Measurements from ENCODE around the gene FBN2.

Gene FBN2

GRCh38 chr5:128378196-128378595 is 159.8 kb downstream of the FBN2 start:
- in situ Hi-C loops (cut with MboI; ENCODE audit: low sequenced_read_pairs), result no loop called here

GRCh38 chr5:128376577-128376976 is 161.5 kb downstream of the FBN2 start:
- in situ Hi-C loops (cut with MboI; ENCODE audit: low sequenced_read_pairs), result no loop called here

GRCh38 chr5:128366147-128366546 is 171.9 kb downstream of the FBN2 start:
- in situ Hi-C loops (cut with MboI; ENCODE audit: low sequenced_read_pairs), result no loop called here

GRCh38 chr5:128362370-128362769 is 175.7 kb downstream of the FBN2 start:
- in situ Hi-C loops (cut with MboI; ENCODE audit: low sequenced_read_pairs), result no loop called here

DNA sequence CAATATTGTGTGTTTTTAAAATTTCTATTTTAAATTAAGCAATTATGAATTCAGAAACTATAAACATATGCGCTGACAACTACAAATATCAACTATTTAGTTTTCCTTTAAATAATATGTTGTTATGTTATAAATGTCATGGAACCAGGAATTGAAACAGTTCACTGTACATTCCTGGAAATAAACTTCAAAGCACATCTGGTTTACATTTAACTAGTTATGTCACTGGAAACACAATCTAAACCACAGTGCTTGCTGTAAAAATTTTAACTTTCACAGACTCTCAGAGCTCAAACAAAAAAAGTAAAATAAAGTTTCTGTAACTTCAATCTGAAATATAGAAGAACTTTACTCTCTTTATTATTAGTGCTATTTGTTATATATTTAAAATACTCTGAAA is 179.2 kb downstream of the FBN2 start:
- in situ Hi-C loops (cut with MboI; ENCODE audit: low sequenced_read_pairs), result no loop called here

GRCh38 chr5:128357226-128357625 is 180.8 kb downstream of the FBN2 start:
- in situ Hi-C loops (cut with MboI; ENCODE audit: low sequenced_read_pairs), result no loop called here

- in situ Hi-C loops (cut with MboI; ENCODE audit: low sequenced_read_pairs), result no loop called here
These were observed 182.1 kb downstream of the FBN2 start for GRCh38 chr5:128355961-128356360.

DNA sequence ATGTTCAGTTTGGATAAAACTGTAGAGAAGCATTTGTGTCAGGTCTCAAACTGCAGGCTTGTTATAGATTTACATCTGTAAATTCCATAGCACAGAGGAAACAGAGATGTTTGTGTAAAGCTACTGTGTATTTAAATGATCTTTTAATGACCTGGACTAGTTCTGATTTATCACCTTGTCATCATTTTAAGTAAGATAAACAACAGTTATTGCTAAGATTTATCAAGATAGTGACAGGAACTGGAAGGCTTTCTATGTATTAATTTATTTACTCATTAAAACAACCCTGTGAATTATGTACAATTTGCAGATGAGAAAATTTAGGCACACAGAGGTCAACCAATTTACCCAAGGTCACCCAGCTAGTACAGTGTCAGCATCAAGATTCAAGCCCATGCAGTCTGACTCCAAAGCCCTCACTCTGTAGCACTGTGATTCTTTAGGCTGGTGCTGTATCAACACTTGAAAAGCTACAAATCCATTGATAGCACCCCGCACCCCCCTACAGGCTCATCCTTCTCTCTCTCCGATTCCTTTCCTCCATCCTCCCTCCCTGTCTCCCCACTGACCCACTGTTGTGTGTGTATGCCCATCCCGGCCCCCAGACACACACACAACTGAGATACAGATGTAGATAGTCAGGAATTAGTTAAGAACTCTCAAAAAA is 184.5 kb downstream of the FBN2 start:
- in situ Hi-C loops (cut with MboI; ENCODE audit: low sequenced_read_pairs), result no loop called here

DNA sequence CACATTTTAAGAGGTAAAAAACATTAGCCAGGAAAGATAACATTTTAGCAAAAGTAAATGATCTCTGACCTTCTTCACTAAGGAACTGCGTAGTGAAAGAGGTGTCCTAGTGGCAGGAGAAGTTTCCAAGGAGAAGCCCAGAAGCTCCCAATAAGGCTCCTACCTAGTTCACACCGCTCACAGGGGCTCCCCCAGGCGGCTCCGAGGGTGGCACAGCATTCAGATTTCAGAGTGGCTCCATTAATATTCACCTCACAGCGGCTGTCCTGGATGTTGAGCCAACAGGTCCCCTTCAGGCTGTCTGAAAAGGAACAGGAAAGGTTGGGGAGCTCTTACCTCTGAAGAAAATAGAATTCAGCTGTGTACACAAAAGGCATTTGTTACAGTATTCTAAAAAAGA is 187.3 kb downstream of the FBN2 start:
- in situ Hi-C loops (cut with MboI; ENCODE audit: low sequenced_read_pairs), result no loop called here

- in situ Hi-C loops (cut with MboI; ENCODE audit: low sequenced_read_pairs), result no loop called here
These were observed 188.8 kb downstream of the FBN2 start for GRCh38 chr5:128349044-128349858.

- in situ Hi-C loops (cut with MboI; ENCODE audit: low sequenced_read_pairs), result no loop called here
These were observed 192.0 kb downstream of the FBN2 start for GRCh38 chr5:128346038-128346437.

DNA sequence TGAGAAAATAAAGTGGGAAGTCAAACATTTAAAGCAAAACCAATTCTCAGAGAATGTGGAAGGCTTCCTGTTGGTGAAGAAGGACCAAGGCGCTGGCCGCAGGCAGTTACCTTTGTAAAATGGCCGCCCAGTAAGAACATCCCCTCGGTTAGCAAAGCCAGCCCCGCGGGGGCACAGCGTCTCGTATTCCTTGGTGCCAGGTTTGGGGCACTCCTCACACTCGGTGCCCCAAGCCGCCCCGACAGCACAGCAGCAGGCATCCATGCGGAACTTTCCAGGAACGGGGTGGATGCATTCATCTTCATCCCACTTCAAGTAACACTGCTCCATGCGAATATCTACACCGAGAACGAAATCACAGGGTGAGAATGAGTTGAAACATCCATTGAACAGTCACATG is 192.8 kb downstream of the FBN2 start:
- in situ Hi-C loops (cut with MboI; ENCODE audit: low sequenced_read_pairs), result no loop called here

DNA sequence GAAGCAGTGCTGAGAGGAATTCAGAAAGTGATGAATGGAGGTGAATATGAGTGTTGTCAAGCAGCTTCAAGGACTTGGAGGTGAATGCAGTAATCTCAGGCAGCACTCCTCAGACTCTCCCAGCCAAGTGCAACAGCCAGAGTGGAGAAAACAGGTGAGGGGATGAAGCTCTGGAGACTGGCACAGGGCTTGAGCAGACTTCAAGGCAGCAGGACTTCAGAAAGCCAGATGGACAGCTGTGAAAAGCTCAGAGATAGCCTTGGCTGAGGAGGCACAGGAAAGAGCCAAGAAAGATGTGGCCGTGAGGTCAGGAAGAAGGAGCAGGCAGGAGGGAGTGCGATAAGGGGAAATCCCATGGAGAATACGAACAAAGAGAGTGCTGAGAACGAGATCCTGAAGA is 194.9 kb downstream of the FBN2 start:
- in situ Hi-C loops (cut with MboI; ENCODE audit: low sequenced_read_pairs), result no loop called here

- in situ Hi-C loops (cut with MboI; ENCODE audit: low sequenced_read_pairs), result no loop called here
These were observed 197.0 kb downstream of the FBN2 start for GRCh38 chr5:128341056-128341455.

GRCh38 chr5:128340648-128341047 is 197.4 kb downstream of the FBN2 start:
- in situ Hi-C loops (cut with MboI; ENCODE audit: low sequenced_read_pairs), result no loop called here

GRCh38 chr5:128339585-128339984 is 198.5 kb downstream of the FBN2 start:
- in situ Hi-C loops (cut with MboI; ENCODE audit: low sequenced_read_pairs), result no loop called here

- in situ Hi-C loops (cut with MboI; ENCODE audit: low sequenced_read_pairs), result no loop called here
These were observed 199.4 kb downstream of the FBN2 start for GRCh38 chr5:128338649-128339048.

DNA sequence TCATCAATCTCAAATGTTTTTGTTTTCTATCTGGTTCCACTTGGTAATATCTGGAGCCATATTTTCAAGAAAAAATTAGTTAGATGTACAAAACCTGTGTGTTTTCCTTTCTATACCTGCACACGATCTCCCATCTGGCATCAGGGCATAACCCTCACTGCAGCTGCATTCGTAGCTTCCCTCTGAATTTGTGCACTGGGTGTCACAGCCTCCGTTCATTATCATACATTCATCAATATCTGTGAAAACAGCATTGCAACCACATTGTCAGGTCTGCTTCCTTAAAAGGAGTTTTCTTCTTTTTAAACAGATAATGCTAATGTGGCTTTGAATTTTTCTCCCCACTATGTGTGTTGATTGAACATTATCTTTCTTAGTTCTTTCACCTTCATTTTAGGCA is 202.7 kb downstream of the FBN2 start:
- in situ Hi-C loops (cut with MboI; ENCODE audit: low sequenced_read_pairs), result no loop called here

DNA sequence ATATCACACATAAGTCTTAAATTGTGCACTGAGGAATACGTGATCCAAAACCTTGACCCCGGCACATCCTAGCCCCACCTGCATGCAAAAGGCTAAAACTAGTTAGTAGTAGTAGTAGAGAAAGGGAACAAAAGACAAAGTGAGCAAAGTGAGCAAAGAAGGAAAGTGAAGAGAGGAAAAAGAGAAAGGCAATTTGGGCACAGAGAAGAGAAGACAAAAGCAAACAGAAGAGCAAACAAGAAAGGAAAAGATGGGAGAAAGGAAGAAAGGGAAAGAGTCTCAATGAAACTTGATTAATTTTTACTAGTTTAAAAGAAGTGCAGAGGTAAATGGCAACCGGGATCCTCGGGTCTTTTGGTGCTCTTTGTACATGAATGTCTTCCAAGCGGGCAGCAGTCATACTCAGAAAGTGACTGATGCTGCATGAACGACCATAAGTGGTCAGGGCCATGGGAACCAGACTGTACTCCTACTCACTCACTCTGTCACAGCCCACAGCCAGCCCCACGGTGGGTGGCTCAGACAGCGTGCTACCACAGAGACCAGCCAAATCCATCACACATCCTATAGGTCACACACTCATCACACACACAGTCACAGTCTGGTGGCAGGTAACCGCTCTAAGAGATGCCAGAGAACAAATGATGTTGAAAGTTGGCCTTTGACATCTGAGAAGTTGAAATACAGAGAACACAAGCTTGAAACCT is 203.9 kb downstream of the FBN2 start:
- in situ Hi-C loops (cut with MboI; ENCODE audit: low sequenced_read_pairs), result no loop called here

- in situ Hi-C loops (cut with MboI; ENCODE audit: low sequenced_read_pairs), result no loop called here
These were observed 206.8 kb downstream of the FBN2 start for GRCh38 chr5:128331261-128331660.

- in situ Hi-C loops (cut with MboI; ENCODE audit: low sequenced_read_pairs), result no loop called here
These were observed 208.6 kb downstream of the FBN2 start for GRCh38 chr5:128329386-128329939.

DNA sequence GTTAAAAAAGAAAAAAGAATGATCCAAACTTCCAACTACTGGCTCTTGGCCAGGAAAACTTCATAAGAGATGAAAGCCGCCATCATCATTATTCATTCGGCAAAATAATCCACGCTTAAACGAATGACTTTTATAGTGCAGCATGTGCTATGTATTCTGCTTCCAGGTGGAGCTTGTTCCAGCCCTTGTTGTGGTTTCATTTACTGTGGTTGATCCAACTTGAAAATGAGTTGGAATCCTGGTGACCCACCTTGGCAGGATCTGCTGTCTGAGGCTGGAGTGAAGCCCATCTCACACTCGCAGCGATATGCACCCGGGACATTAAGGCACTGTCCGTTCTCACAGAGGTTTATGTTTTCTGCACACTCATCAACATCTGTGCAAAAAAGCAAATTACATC is 209.6 kb downstream of the FBN2 start:
- in situ Hi-C loops (cut with MboI; ENCODE audit: low sequenced_read_pairs), result no loop called here
